WTC11 (cell line): Measurements from ENCODE around the gene WDFY4.

Source experiments
- ATF1 ChIP-seq: sonication (generic); formaldehyde crosslinking; IDR thresholded peaks from 2 replicates; pipeline ENCODE4 v1.8.1; 2023; ENCODE audit warnings: mild to moderate bottlenecking, moderate library complexity, missing genetic modification reagents
- ETV6 ChIP-seq: sonication (generic); formaldehyde crosslinking; IDR thresholded peaks from 2 replicates; pipeline ENCODE4 v1.8.1; 2022; ENCODE audit warnings: mild to moderate bottlenecking, missing genetic modification reagents
- JAZF1 ChIP-seq: fragments of 250-450 bp; sonication (Bioruptor Pico); IDR thresholded peaks from 2 replicates; pipeline ENCODE4 v1.9.0; 2021; ENCODE audit warnings: moderate library complexity, mild to moderate bottlenecking, inconsistent platforms
- SP1 ChIP-seq: sonication (generic); formaldehyde crosslinking; conservative IDR thresholded peaks from 2 replicates; pipeline ENCODE4 v1.8.1; 2022; ENCODE audit warnings: missing genetic modification reagents
- TF ChIP-seq, protein P1 (sequence below): fragments of 200-600 bp; IDR thresholded peaks from 2 replicates; pipeline ENCODE4 v1.8.0; 2022; ENCODE audit warnings: antibody characterized with exemption
- TF ChIP-seq, protein P2 (sequence below): sonication (generic); formaldehyde crosslinking; IDR thresholded peaks from 2 replicates; pipeline ENCODE4 v1.8.0; 2022; ENCODE audit warnings: mild to moderate bottlenecking, missing genetic modification reagents
- TF ChIP-seq, protein P3 (sequence below): sonication (generic); formaldehyde crosslinking; IDR thresholded peaks from 2 replicates; pipeline ENCODE4 v1.8.0; 2022; ENCODE audit warnings: mild to moderate bottlenecking, missing genetic modification reagents

DNA sequence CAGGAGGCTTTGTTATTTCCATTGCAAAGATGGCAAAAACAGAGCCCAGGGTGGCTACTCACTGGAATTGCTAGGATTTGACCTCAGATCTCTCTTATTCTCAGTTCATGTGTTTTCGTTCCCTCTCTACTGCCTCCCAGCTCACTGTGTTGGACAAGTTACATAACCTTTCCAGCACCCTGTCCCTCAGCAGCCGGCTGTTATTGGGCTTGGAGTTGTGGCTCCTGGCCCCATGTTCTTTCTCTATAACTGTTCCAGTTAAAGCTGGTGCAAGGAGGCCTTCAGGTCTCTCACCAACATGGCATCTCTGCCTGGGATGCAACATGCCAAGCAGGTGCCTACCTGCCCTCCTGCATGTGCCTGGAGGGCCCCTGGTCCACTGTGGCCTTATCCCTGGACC is 198.2 kb downstream of the WDFY4 start:
- TF ChIP-seq, protein P1, sequence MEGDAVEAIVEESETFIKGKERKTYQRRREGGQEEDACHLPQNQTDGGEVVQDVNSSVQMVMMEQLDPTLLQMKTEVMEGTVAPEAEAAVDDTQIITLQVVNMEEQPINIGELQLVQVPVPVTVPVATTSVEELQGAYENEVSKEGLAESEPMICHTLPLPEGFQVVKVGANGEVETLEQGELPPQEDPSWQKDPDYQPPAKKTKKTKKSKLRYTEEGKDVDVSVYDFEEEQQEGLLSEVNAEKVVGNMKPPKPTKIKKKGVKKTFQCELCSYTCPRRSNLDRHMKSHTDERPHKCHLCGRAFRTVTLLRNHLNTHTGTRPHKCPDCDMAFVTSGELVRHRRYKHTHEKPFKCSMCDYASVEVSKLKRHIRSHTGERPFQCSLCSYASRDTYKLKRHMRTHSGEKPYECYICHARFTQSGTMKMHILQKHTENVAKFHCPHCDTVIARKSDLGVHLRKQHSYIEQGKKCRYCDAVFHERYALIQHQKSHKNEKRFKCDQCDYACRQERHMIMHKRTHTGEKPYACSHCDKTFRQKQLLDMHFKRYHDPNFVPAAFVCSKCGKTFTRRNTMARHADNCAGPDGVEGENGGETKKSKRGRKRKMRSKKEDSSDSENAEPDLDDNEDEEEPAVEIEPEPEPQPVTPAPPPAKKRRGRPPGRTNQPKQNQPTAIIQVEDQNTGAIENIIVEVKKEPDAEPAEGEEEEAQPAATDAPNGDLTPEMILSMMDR, result no peak
- TF ChIP-seq SP1 (no peak), JAZF1 (CRISPR knock-in tag) (no peak), ETV6 (no peak), ATF1 (CRISPR knock-in tag) (no peak)
- TF ChIP-seq, protein P2, sequence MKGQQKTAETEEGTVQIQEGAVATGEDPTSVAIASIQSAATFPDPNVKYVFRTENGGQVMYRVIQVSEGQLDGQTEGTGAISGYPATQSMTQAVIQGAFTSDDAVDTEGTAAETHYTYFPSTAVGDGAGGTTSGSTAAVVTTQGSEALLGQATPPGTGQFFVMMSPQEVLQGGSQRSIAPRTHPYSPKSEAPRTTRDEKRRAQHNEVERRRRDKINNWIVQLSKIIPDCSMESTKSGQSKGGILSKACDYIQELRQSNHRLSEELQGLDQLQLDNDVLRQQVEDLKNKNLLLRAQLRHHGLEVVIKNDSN (CRISPR knock-in tag), result no peak
- TF ChIP-seq, protein P3, sequence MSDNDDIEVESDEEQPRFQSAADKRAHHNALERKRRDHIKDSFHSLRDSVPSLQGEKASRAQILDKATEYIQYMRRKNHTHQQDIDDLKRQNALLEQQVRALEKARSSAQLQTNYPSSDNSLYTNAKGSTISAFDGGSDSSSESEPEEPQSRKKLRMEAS, result no peak
